ENCODE results near the gene COL28A1. TPM values are rescaled to one million over a fixed set of nuclear protein-coding genes. Genes with fewer than 3 reads are reported as not detected.

Gene COL28A1
- total and polyA plus RNA-seq, 2 of the 13 experiments (the other 11 are each of a cell fraction or from before 2014, with no cell fraction given): 0.07 to 0.15 TPM

GRCh38 chr7:7329326-7329725, 206.3 kb downstream of the COL28A1 start:
- Histone ChIP-seq H3K4me2 (ENCODE audit: low read depth, low read length) (no peak overlapping the region), H3K9ac (ENCODE audit: insufficient read depth, low read depth, low read length) (no peak overlapping the region), H2AFZ (ENCODE audit: low read length) (no peak overlapping the region), H3K27me3 (ENCODE audit: control insufficient read depth in 1 of 2, insufficient read depth in 2 of 2, low read length in 2 of 2) (peaks cover 0 to 6% of the 10 kb centered on the region in 2 experiments; a peak in 1 of 5 replicates), H3K4me1 (ENCODE audit: insufficient read depth, low read length) (no peaks in the 10 kb centered on the region), H4K20me1 (ENCODE audit: insufficient read depth, low read length) (no peaks in the 10 kb centered on the region), H3K27ac (ENCODE audit: extremely low read length, insufficient read depth, low read length) (no peak overlapping the region), H3K36me3 (replicated peaks in 1 of 2; ENCODE audit: control insufficient read depth in 1 of 2, insufficient read depth in 2 of 2, low read length in 2 of 2) (no peaks in the 10 kb centered on the region), H3K4me3 (replicated peaks in 1 of 3; ENCODE audit: insufficient read depth in 1 of 3, low read depth in 2 of 3, low read length in 3 of 3) (no peak overlapping the region), H3K9me3 (ENCODE audit: low read length) (no peaks in the 10 kb centered on the region), H3K79me2 (ENCODE audit: insufficient read depth, low read length) (no peaks in the 10 kb centered on the region)
- in situ Hi-C loops (cut with HindIII; ENCODE audit: extremely low pct_ligation_motif_present, low pct_unique_long_range_greater_than_20kb) (no loop called here), intact Hi-C loops (cut with micrococcal nuclease; ENCODE audit: unreplicated experiment) (no loop called here)
- DNase-seq (ENCODE audit: low spot score) (no peak), ATAC-seq (no peak), FAIRE-seq (no peak)
- BruUV-seq (replicated peaks): no TSS peak
- WGBS (ENCODE audit: low lambda C conversion rate): 0% methylated on average over 1 of the region's 1 CpG
- TF ChIP-seq FOXK1 (CRISPR knock-in tag; IDR thresholded peaks at IDR 0.05; ENCODE audit: borderline replicate concordance, low read depth) (no peak), RAD21 (CRISPR knock-in tag; IDR thresholded peaks at IDR 0.05) (no peak), SALL2 (CRISPR knock-in tag; IDR thresholded peaks at IDR 0.05) (no peak), KMT2A (CRISPR knock-in tag; IDR thresholded peaks at IDR 0.05) (no peak), HOXA3 (CRISPR knock-in tag; IDR thresholded peaks at IDR 0.05) (no peak), ZNF282 (IDR thresholded peaks at IDR 0.05; ENCODE audit: partially characterized antibody) (no peak), FOXA1 (IDR thresholded peaks at IDR 0.05) (no peak), FOXA1 (CRISPR knock-in tag; IDR thresholded peaks at IDR 0.05) (no peak), ZNF629 (CRISPR knock-in tag; conservative IDR thresholded peaks at IDR 0.05) (no peak), ZNF850 (CRISPR knock-in tag; conservative IDR thresholded peaks at IDR 0.05) (no peak), TFE3 (CRISPR knock-in tag; IDR thresholded peaks at IDR 0.05) (no peak), ZNF207 (IDR thresholded peaks at IDR 0.05; ENCODE audit: borderline replicate concordance) (no peak), CREBL2 (CRISPR knock-in tag; IDR thresholded peaks at IDR 0.05; ENCODE audit: borderline replicate concordance) (no peak)
- ChIA-PET CTCF (ENCODE audit: low intra/inter-chr PET ratio, low total read pairs) (no interaction called here), POLR2A (no interaction called here)

All from HepG2 (cell line).